Panc1 (cell line): Measurements from ENCODE around the gene NCKAP5. TPM values are rescaled to one million over a fixed set of nuclear protein-coding genes. Genes with fewer than 3 reads are reported as not detected.

ENCODE experiments used
- ATAC-seq: fragments of 200-7000 bp; cut with Tn5 transposase; 2 replicates; pipeline ENCODE4 v1.9.1; 2020; ENCODE audit warnings: mild to moderate bottlenecking, moderate library complexity
- BruUV-seq: library from RNA; stranded (reverse); fragments of 400-500 nt; replicated peaks from 2 replicates; lab custom pipeline; 2021; lab: Mats Ljungman, UMichigan
- CTCF ChIA-PET: fragments of 300-600 bp; sonication (Branson Sonifier 250); formaldehyde crosslinking; loops from one replicate; lab custom pipeline; 2022; ENCODE audit warnings: antibody characterized with exemption; lab: Charles Lee
- POLR2A ChIA-PET: fragments of 300-600 bp; sonication (Branson Sonifier 250); formaldehyde crosslinking; loops from one replicate; lab custom pipeline; 2022; ENCODE audit warnings: antibody characterized with exemption; lab: Charles Lee
- DNase-seq: peaks from one replicate; pipeline ENCODE4 v3.0.0-alpha.2; 2010; ENCODE audit warnings: low read depth, low spot score
- H3K27ac ChIP-seq: 2 replicates; pipeline ENCODE4 v1.5.1; 2011; ENCODE audit warnings: mild to moderate bottlenecking, low read length, inconsistent platforms
- H3K27me3 ChIP-seq: fragments of 200-500 bp; sonication (Bioruptor generic); 2 replicates; pipeline ENCODE4 v1.6.0; 2014; ENCODE audit warnings: low read length, inconsistent platforms; ENCODE audit not compliant: control insufficient read depth, insufficient read depth
- H3K36me3 ChIP-seq: fragments of 200-500 bp; sonication (Bioruptor generic); 2 replicates; pipeline ENCODE4 v1.5.1; 2014; ENCODE audit warnings: inconsistent platforms, mild to moderate bottlenecking, low read length, moderate library complexity; ENCODE audit not compliant: control insufficient read depth, insufficient read depth
- H3K4me1 ChIP-seq: 2 replicates; pipeline ENCODE4 v1.5.1; 2011; ENCODE audit warnings: inconsistent platforms, mild to moderate bottlenecking, low read length, moderate library complexity; ENCODE audit not compliant: control insufficient read depth, insufficient read depth
- H3K4me3 ChIP-seq, 2 experiments: 2 replicates each; pipeline ENCODE4 v1.5.1; 2011 to 2012; ENCODE audit warnings: low read depth in 2 of 2, low read length in 2 of 2, mild to moderate bottlenecking in 2 of 2, inconsistent platforms in 1 of 2, moderate library complexity in 1 of 2
- H3K9me3 ChIP-seq: fragments of 200-500 bp; sonication (Bioruptor generic); 2 replicates; pipeline ENCODE4 v1.5.1; 2014; ENCODE audit warnings: low read depth, mild to moderate bottlenecking, inconsistent platforms, low read length, moderate library complexity; ENCODE audit not compliant: control insufficient read depth, insufficient read depth
- CTCF ChIP-seq: fragments of 450-650 bp; IDR thresholded peaks from 2 replicates; pipeline ENCODE4 v1.5.1; 2017; ENCODE audit warnings: mild to moderate bottlenecking
- POLR2AphosphoS5 ChIP-seq: IDR thresholded peaks from 2 replicates; pipeline ENCODE4 v1.6.1; 2012; ENCODE audit warnings: mild to moderate bottlenecking, low read depth, low read length, moderate library complexity
- SIN3A ChIP-seq: IDR thresholded peaks from 2 replicates; pipeline ENCODE4 v1.6.1; 2012; ENCODE audit warnings: low read depth, mild to moderate bottlenecking, low read length, moderate library complexity, borderline replicate concordance; ENCODE audit not compliant: insufficient read depth
- TCF7L2 ChIP-seq: IDR thresholded peaks from 2 replicates; pipeline ENCODE4 v1.6.1; 2011; ENCODE audit warnings: mild to moderate bottlenecking, low read depth, low read length, inconsistent platforms
- in situ Hi-C: cut with HindIII; loops from 2 replicates; pipeline ENCODE4 v1.10.0; 2016; ENCODE audit warnings: low sequenced_read_pairs, low pct_unique_long_range_greater_than_20kb
- intact Hi-C: fragments of 100-400 bp; cut with micrococcal nuclease; formaldehyde crosslinking; loops from one replicate; pipeline ENCODE4 v1.10.0; 2022; ENCODE audit not compliant: unreplicated experiment
- total RNA-seq: library from RNA; stranded (reverse); gene quantifications from one replicate; pipeline ENCODE4 v1.2.1, GENCODE V29; 2021; ENCODE audit not compliant: unreplicated experiment
- TF ChIP-seq, protein P1 (sequence below), 2 experiments: IDR thresholded peaks; 2 replicates each; pipeline ENCODE4 v1.6.1; 2011 to 2012; ENCODE audit warnings: low read depth in 2 of 2, control low read depth in 1 of 2, low read length in 1 of 2, mild to moderate bottlenecking in 1 of 2, moderate library complexity in 1 of 2; ENCODE audit not compliant: insufficient read depth in 1 of 2

Gene NCKAP5
- total RNA-seq, 1 experiment from 2014 or later: 0.10 TPM

DNA sequence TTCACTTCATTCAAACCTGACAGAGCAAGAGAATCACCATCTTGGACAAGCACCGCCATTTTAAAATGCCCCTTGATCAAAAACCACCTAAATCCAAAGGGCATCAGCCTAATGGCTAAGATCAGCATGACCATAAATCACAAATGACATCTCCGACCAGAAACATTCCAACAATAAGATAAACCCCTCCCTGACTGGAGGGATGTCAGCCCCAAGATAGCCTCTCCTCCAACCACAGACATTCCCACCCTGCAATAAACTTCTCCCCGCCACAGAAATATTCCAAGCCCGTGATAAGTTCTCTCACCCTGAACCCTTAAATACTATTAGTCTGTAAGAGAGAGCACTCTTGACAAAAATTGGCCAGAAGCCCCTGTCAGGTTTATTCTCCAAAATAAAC lies 876.7 kb downstream of the NCKAP5 start:
- Histone ChIP-seq H3K9me3 (no peaks in the 10 kb centered on the region), H3K4me3 (no peak overlapping the region), H3K36me3 (no peaks in the 10 kb centered on the region), H3K27me3 (no peaks in the 10 kb centered on the region), H3K27ac (no peak overlapping the region), H3K4me1 (no peaks in the 10 kb centered on the region)
- BruUV-seq: no TSS peak
- TF ChIP-seq, protein P1, sequence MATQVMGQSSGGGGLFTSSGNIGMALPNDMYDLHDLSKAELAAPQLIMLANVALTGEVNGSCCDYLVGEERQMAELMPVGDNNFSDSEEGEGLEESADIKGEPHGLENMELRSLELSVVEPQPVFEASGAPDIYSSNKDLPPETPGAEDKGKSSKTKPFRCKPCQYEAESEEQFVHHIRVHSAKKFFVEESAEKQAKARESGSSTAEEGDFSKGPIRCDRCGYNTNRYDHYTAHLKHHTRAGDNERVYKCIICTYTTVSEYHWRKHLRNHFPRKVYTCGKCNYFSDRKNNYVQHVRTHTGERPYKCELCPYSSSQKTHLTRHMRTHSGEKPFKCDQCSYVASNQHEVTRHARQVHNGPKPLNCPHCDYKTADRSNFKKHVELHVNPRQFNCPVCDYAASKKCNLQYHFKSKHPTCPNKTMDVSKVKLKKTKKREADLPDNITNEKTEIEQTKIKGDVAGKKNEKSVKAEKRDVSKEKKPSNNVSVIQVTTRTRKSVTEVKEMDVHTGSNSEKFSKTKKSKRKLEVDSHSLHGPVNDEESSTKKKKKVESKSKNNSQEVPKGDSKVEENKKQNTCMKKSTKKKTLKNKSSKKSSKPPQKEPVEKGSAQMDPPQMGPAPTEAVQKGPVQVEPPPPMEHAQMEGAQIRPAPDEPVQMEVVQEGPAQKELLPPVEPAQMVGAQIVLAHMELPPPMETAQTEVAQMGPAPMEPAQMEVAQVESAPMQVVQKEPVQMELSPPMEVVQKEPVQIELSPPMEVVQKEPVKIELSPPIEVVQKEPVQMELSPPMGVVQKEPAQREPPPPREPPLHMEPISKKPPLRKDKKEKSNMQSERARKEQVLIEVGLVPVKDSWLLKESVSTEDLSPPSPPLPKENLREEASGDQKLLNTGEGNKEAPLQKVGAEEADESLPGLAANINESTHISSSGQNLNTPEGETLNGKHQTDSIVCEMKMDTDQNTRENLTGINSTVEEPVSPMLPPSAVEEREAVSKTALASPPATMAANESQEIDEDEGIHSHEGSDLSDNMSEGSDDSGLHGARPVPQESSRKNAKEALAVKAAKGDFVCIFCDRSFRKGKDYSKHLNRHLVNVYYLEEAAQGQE (IDR thresholded peaks at IDR 0.05; ENCODE audit: insufficient read depth in 1 of 2, low read depth in 2 of 2, low read length in 1 of 2): no peak
- TF ChIP-seq CTCF (no peak), POLR2AphosphoS5 (no peak), SIN3A (no peak), TCF7L2 (no peak)
- POLR2A ChIA-PET: no interaction called here
- in situ Hi-C loops (no loop called here), intact Hi-C loops (no loop called here)
- DNase-seq: no peak
- no peak for ATAC-seq
- CTCF ChIA-PET: no interaction called here

DNA sequence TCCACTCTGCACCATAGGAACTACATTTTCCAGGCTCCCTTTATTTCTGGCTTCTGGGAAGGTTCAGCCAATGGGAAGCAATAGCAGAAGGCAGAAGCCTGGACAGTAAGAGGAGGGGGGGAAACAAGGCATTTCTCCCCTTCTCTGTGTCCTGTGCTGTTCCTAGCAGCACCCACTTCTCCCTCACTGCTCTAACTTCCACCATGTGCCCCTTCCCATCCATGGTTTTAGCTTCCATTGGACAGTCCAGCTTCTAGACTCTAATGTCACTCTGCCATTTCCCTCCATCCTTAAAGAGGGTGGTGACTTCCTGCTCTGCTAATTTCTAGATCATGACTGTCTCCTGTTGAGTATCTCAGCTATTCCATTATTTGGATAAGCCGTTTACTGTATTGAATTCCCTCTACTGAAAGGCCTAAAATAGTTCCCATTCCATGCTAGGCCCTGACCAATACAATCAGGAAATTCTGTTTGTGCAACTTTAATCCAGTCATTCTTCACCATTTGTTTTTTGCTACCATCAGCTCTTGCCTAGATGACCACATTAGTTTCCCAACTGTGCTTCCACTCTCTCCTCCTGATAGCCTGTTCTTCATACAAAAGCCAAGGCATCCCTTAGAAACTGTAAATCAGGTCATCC lies 877.5 kb downstream of the NCKAP5 start:
- ChIA-PET POLR2A (no interaction called here), CTCF (no interaction called here)
- DNase-seq: no peak
- in situ Hi-C loops: no loop called here
- TF ChIP-seq CTCF (no peak), TCF7L2 (no peak), POLR2AphosphoS5 (no peak), SIN3A (no peak)
- TF ChIP-seq, protein P1 (IDR thresholded peaks at IDR 0.05; ENCODE audit: insufficient read depth in 1 of 2, low read depth in 2 of 2, low read length in 1 of 2): no peak
- no peaks in the 10 kb centered on the region for H3K4me1 ChIP-seq
- no peaks in the 10 kb centered on the region for H3K9me3 ChIP-seq
- H3K36me3 ChIP-seq: no peaks in the 10 kb centered on the region
- no peak overlapping the region for H3K4me3 ChIP-seq
- intact Hi-C loops: no loop called here
- ATAC-seq: no peak
- no peaks in the 10 kb centered on the region for H3K27me3 ChIP-seq
- H3K27ac ChIP-seq: no peak overlapping the region
- BruUV-seq: no TSS peak
